ENCODE results near the gene NOS1AP.

- TF ChIP-seq CTCF (IDR thresholded peaks at IDR 0.05; ENCODE audit: low read depth, low read length) (no peak), MAX (IDR thresholded peaks at IDR 0.05; ENCODE audit: low read depth, low read length) (no peak)
These were observed 202.9 kb downstream of the NOS1AP start for GRCh38 chr1:162272419-162272818.
